Ishikawa (cell line): ENCODE results near the gene SYNDIG1L.

ENCODE experiments used
- CEBPB ChIP-seq: IDR thresholded peaks from 2 replicates; pipeline ENCODE4 v1.6.1; 2012
- CREB1 ChIP-seq: IDR thresholded peaks from 2 replicates; pipeline ENCODE4 v1.6.1; 2012; ENCODE audit warnings: low read depth
- EGR1 ChIP-seq: IDR thresholded peaks from 2 replicates; pipeline ENCODE4 v1.6.1; 2012
- EP300 ChIP-seq: IDR thresholded peaks from 2 replicates; pipeline ENCODE4 v1.6.1; 2012; ENCODE audit warnings: borderline replicate concordance
- FOXM1 ChIP-seq: IDR thresholded peaks from 2 replicates; pipeline ENCODE4 v1.6.1; 2012; ENCODE audit warnings: low read depth, borderline replicate concordance
- MAX ChIP-seq: IDR thresholded peaks from 2 replicates; pipeline ENCODE4 v1.6.1; 2012
- NFIC ChIP-seq: IDR thresholded peaks from 2 replicates; pipeline ENCODE4 v1.6.1; 2012
- RAD21 ChIP-seq: IDR thresholded peaks from 2 replicates; pipeline ENCODE4 v1.6.1; 2012; ENCODE audit warnings: low read depth
- REST ChIP-seq: IDR thresholded peaks from 2 replicates; pipeline ENCODE4 v1.6.1; 2012; ENCODE audit warnings: low read depth, mild to moderate bottlenecking
- TAF1 ChIP-seq: IDR thresholded peaks from 2 replicates; pipeline ENCODE4 v1.6.1; 2012; ENCODE audit warnings: low read depth, mild to moderate bottlenecking
- TCF12 ChIP-seq: IDR thresholded peaks from 2 replicates; pipeline ENCODE4 v1.6.1; 2012; ENCODE audit warnings: low read depth
- TEAD4 ChIP-seq: IDR thresholded peaks from 2 replicates; pipeline ENCODE4 v1.6.1; 2012
- USF1 ChIP-seq: IDR thresholded peaks from 2 replicates; pipeline ENCODE4 v1.6.1; 2012
- YY1 ChIP-seq: IDR thresholded peaks from 2 replicates; pipeline ENCODE4 v1.6.1; 2012; ENCODE audit warnings: low read depth
- ZBTB7A ChIP-seq: IDR thresholded peaks from 2 replicates; pipeline ENCODE4 v1.6.1; 2012; ENCODE audit warnings: low read depth

The SYNDIG1L gene

GRCh38 chr14:74395094-74395493, 30.9 kb downstream of the SYNDIG1L start:
- TF ChIP-seq RAD21 (no peak), REST (no peak), USF1 (no peak), ZBTB7A (no peak), YY1 (no peak), CREB1 (no peak)

- TF ChIP-seq CREB1 (no peak), MAX (no peak), CEBPB (no peak), NFIC (no peak), EP300 (no peak), ZBTB7A (no peak), EGR1 (no peak), TCF12 (no peak), USF1 (no peak), RAD21 (no peak), YY1 (no peak), REST (no peak), FOXM1 (no peak), TEAD4 (no peak), TAF1 (no peak)
These were observed 31.5 kb downstream of the SYNDIG1L start for GRCh38 chr14:74394549-74394948.

GRCh38 chr14:74392616-74393570, 33.1 kb downstream of the SYNDIG1L start:
- TF ChIP-seq EP300 (no peak), ZBTB7A (no peak), TCF12 (no peak)

GRCh38 chr14:74391479-74391878, 34.5 kb downstream of the SYNDIG1L start:
- TF ChIP-seq YY1 (no peak), MAX (no peak), EP300 (no peak), USF1 (no peak), REST (no peak)
